A673 (cell line): Measurements from ENCODE around the gene C19orf12. TPM values are rescaled to one million over a fixed set of nuclear protein-coding genes. Genes with fewer than 3 reads are reported as not detected.

Experiments used
- BruUV-seq: library from RNA; stranded (reverse); fragments of 400-500 nt; replicated peaks from 2 replicates; lab custom pipeline; 2021; lab: Mats Ljungman, UMichigan
- CTCF ChIA-PET: fragments of 300-600 bp; sonication (Branson Sonifier 250); formaldehyde crosslinking; loops from one replicate; lab custom pipeline; 2022; ENCODE audit warnings: antibody characterized with exemption; lab: Charles Lee
- POLR2A ChIA-PET: fragments of 300-600 bp; sonication (Branson Sonifier 250); formaldehyde crosslinking; loops from one replicate; lab custom pipeline; 2022; ENCODE audit warnings: antibody characterized with exemption; ENCODE audit not compliant: low non-redundant PET; lab: Charles Lee
- DNase-seq: peaks from one replicate; pipeline ENCODE4 v3.0.0-alpha.2; 2015; ENCODE audit warnings: low spot score
- H3K27ac ChIP-seq: fragments of 200-600 bp; sonication (generic); 2 replicates; pipeline ENCODE4 v1.5.1; 2016; ENCODE audit warnings: mixed run types, low read depth, mild to moderate bottlenecking, mixed read lengths, antibody characterized with exemption, low read length; ENCODE audit not compliant: poor library complexity, severe bottlenecking
- H3K27me3 ChIP-seq: fragments of 200-600 bp; sonication (generic); replicated peaks from 2 replicates; pipeline ENCODE4 v1.6.1; 2017; ENCODE audit warnings: mixed run types, low read depth, mild to moderate bottlenecking, mixed read lengths, antibody characterized with exemption, low read length; ENCODE audit not compliant: insufficient read depth, poor library complexity
- H3K36me3 ChIP-seq: fragments of 200-600 bp; sonication (generic); 2 replicates; pipeline ENCODE4 v1.6.1; 2016; ENCODE audit warnings: mixed run types, mild to moderate bottlenecking, mixed read lengths, antibody characterized with exemption, low read length; ENCODE audit not compliant: insufficient read depth, poor library complexity, severe bottlenecking
- H3K4me1 ChIP-seq: fragments of 200-600 bp; sonication (generic); 2 replicates; pipeline ENCODE4 v1.6.1; 2017; ENCODE audit warnings: mixed run types, mild to moderate bottlenecking, mixed read lengths, antibody characterized with exemption, low read length; ENCODE audit not compliant: insufficient read depth, poor library complexity, severe bottlenecking
- H3K4me3 ChIP-seq: fragments of 200-600 bp; sonication (generic); 2 replicates; pipeline ENCODE4 v1.5.1; 2016; ENCODE audit warnings: low read depth, mixed run types, mild to moderate bottlenecking, mixed read lengths, low read length; ENCODE audit not compliant: poor library complexity, severe bottlenecking
- H3K9me3 ChIP-seq: fragments of 200-600 bp; sonication (generic); 2 replicates; pipeline ENCODE4 v1.6.1; 2016; ENCODE audit warnings: mixed run types, low read depth, mild to moderate bottlenecking, mixed read lengths, antibody characterized with exemption, low read length; ENCODE audit not compliant: poor library complexity, severe bottlenecking
- EZH2 ChIP-seq: fragments of 200-600 bp; sonication (generic); IDR thresholded peaks from 2 replicates; pipeline ENCODE4 v1.6.1; 2017; ENCODE audit warnings: borderline replicate concordance, low read depth, mild to moderate bottlenecking, mixed read lengths, antibody characterized with exemption, low read length; ENCODE audit not compliant: poor library complexity, severe bottlenecking
- intact Hi-C: fragments of 100-400 bp; cut with micrococcal nuclease; formaldehyde crosslinking; loops from one replicate; pipeline ENCODE4 v1.10.0; 2022; ENCODE audit not compliant: unreplicated experiment
- total RNA-seq: library from RNA; stranded (reverse); gene quantifications from 2 replicates; pipeline ENCODE4 v1.2.3, GENCODE V29; 2021
- TF ChIP-seq, protein P1 (sequence below): fragments of 300-800, 200-600 bp; sonication (generic); conservative IDR thresholded peaks from 2 replicates; pipeline ENCODE4 v1.5.1; 2017; ENCODE audit warnings: low read depth, mild to moderate bottlenecking, antibody characterized with exemption, low read length, moderate library complexity, mixed read lengths

Gene C19orf12
- total RNA-seq, 1 experiment from 2014 or later, result 26.8 TPM

DNA sequence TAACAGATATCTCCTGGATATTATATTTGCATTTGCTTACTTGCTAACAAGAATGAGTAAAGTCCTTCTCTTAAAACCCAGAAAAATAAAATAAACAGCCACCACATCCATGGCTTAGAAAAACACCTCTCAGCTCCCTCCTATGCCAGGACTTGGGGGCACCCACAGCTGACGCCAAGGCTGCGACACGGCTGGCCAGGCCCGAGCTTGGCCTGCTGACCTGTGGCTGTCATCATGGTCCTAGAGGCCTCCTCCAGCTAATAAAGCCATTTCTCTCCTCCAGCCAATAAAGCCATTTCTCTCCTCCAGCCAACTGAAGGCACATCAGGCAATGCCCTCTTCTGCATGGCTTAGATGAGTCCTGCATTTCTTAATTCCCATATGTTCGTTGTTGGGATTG, 20.9 kb downstream of the C19orf12 start:
- POLR2A ChIA-PET, result no interaction called here

GRCh38 chr19:29690842-29691241, 24.2 kb downstream of the C19orf12 start:
- intact Hi-C loops, result loop anchor here (1.0 kb wide), 1 partner anchor 81 kb away; no protein-coding TSS in a partner anchor
- peaks cover 11% of the 10 kb centered on the region for H3K9me3 ChIP-seq
- no peaks in the 10 kb centered on the region for H3K36me3 ChIP-seq
- ChIA-PET CTCF (no interaction called here), POLR2A (no interaction called here)
- H3K4me3 ChIP-seq, result no peak overlapping the region
- no peak overlapping the region for H3K27ac ChIP-seq
- no peaks in the 10 kb centered on the region for H3K27me3 ChIP-seq
- H3K4me1 ChIP-seq, result no peaks in the 10 kb centered on the region
- TF ChIP-seq, protein P1, sequence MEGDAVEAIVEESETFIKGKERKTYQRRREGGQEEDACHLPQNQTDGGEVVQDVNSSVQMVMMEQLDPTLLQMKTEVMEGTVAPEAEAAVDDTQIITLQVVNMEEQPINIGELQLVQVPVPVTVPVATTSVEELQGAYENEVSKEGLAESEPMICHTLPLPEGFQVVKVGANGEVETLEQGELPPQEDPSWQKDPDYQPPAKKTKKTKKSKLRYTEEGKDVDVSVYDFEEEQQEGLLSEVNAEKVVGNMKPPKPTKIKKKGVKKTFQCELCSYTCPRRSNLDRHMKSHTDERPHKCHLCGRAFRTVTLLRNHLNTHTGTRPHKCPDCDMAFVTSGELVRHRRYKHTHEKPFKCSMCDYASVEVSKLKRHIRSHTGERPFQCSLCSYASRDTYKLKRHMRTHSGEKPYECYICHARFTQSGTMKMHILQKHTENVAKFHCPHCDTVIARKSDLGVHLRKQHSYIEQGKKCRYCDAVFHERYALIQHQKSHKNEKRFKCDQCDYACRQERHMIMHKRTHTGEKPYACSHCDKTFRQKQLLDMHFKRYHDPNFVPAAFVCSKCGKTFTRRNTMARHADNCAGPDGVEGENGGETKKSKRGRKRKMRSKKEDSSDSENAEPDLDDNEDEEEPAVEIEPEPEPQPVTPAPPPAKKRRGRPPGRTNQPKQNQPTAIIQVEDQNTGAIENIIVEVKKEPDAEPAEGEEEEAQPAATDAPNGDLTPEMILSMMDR, result 0 out of 2 replicates have a peak, but pooled peaks have one; percentile 31
- TF ChIP-seq EZH2, result no peak
- no TSS peak for BruUV-seq
- DNase-seq, result peak; percentile 43

More for the DNA sequence above, 20.9 kb downstream of the C19orf12 start:
- peaks cover 7% of the 10 kb centered on the region for H3K9me3 ChIP-seq
- intact Hi-C loops, result no loop called here
- DNase-seq, result no peak
- no peaks in the 10 kb centered on the region for H3K27me3 ChIP-seq
- no peaks in the 10 kb centered on the region for H3K36me3 ChIP-seq
- CTCF ChIA-PET, result no interaction called here
- no peak overlapping the region for H3K27ac ChIP-seq
- no peaks in the 10 kb centered on the region for H3K4me1 ChIP-seq
- BruUV-seq, result no TSS peak
- H3K4me3 ChIP-seq, result no peak overlapping the region
- TF ChIP-seq, protein P1, result no peak
- TF ChIP-seq EZH2, result no peak

- Histone ChIP-seq H3K36me3 (no peaks in the 10 kb centered on the region), H3K9me3 (peaks cover 11% of the 10 kb centered on the region), H3K4me1 (no peaks in the 10 kb centered on the region), H3K27ac (no peak overlapping the region), H3K4me3 (no peak overlapping the region), H3K27me3 (no peaks in the 10 kb centered on the region)
- ChIA-PET CTCF (no interaction called here), POLR2A (no interaction called here)
- intact Hi-C loops, result no loop called here
- DNase-seq, result no peak
- TF ChIP-seq EZH2, result no peak
- TF ChIP-seq, protein P1, result no peak
- BruUV-seq, result no TSS peak
These were observed 26.9 kb downstream of the C19orf12 start for GRCh38 chr19:29687897-29688728.
